HTR-8/SVneo (cell line): ENCODE data around the gene COMMD9.

ENCODE experiments used
- DNase-seq: peaks from one replicate; pipeline ENCODE4 v3.0.0; 2011; ENCODE audit warnings: low spot score, mixed read lengths; ENCODE audit not compliant: insufficient read length
- FAIRE-seq: peaks from 2 replicates; lab custom pipeline; 2011; peaks lifted over from hg19 to GRCh38; lab: Jason Lieb, UNC

The COMMD9 gene

GRCh38 chr11:36261094-36261493, 28.1 kb downstream of the COMMD9 start:
- FAIRE-seq (no peak), DNase-seq (no peak)

GRCh38 chr11:36258730-36259360, 30.4 kb downstream of the COMMD9 start:
- FAIRE-seq = no peak
- DNase-seq = peak; percentile 68

GRCh38 chr11:36257351-36257750, 31.9 kb downstream of the COMMD9 start:
- FAIRE-seq (no peak), DNase-seq (no peak)

GRCh38 chr11:36254713-36255112, 34.5 kb downstream of the COMMD9 start:
- DNase-seq = no peak

GRCh38 chr11:36253238-36253637, 36.0 kb downstream of the COMMD9 start:
- DNase-seq = no peak
- no peak for FAIRE-seq

More at GRCh38 chr11:36254713-36255112, 34.5 kb downstream of the COMMD9 start:
- peak; percentile 16 for FAIRE-seq

GRCh38 chr11:36251823-36252222, 37.4 kb downstream of the COMMD9 start:
- FAIRE-seq (no peak), DNase-seq (no peak)

GRCh38 chr11:36249246-36249645, 40.0 kb downstream of the COMMD9 start:
- FAIRE-seq (peak; percentile 69), DNase-seq (peak; percentile 56)

GRCh38 chr11:36248436-36248835, 40.8 kb downstream of the COMMD9 start:
- DNase-seq (no peak), FAIRE-seq (no peak)

GRCh38 chr11:36247493-36247892, 41.7 kb downstream of the COMMD9 start:
- FAIRE-seq (no peak), DNase-seq (no peak)

GRCh38 chr11:36243641-36244040, 45.6 kb downstream of the COMMD9 start:
- FAIRE-seq (no peak), DNase-seq (no peak)

- DNase-seq (no peak), FAIRE-seq (no peak)
Measured at GRCh38 chr11:36241497-36241896, 47.7 kb downstream of the COMMD9 start.

- FAIRE-seq (no peak), DNase-seq (no peak)
Measured at GRCh38 chr11:36240801-36241200, 48.4 kb downstream of the COMMD9 start.

- DNase-seq (no peak), FAIRE-seq (no peak)
Measured at GRCh38 chr11:36240173-36240572, 49.1 kb downstream of the COMMD9 start.

- FAIRE-seq (no peak), DNase-seq (no peak)
Measured at GRCh38 chr11:36239636-36240035, 49.6 kb downstream of the COMMD9 start.

- DNase-seq (no peak), FAIRE-seq (no peak)
Measured at GRCh38 chr11:36238881-36239280, 50.3 kb downstream of the COMMD9 start.

- DNase-seq (no peak), FAIRE-seq (no peak)
Measured at GRCh38 chr11:36238036-36238631, 51.1 kb downstream of the COMMD9 start.

- no peak for FAIRE-seq
Measured at GRCh38 chr11:36237391-36237790, 51.8 kb downstream of the COMMD9 start.

GRCh38 chr11:36235750-36236149, 53.5 kb downstream of the COMMD9 start:
- DNase-seq (no peak), FAIRE-seq (peak; percentile 51)

More at GRCh38 chr11:36237391-36237790, 51.8 kb downstream of the COMMD9 start:
- no peak for DNase-seq

- no peak for FAIRE-seq
- no peak for DNase-seq
Measured at GRCh38 chr11:36234825-36235224, 54.4 kb downstream of the COMMD9 start.

GRCh38 chr11:36233204-36233603, 56.0 kb downstream of the COMMD9 start:
- DNase-seq (no peak), FAIRE-seq (no peak)

- DNase-seq (no peak), FAIRE-seq (no peak)
Measured at GRCh38 chr11:36230779-36231699, 58.2 kb downstream of the COMMD9 start.
